Keratinocyte (primary cell): ENCODE results near the gene RPUSD4. TPM values are rescaled to one million over a fixed set of nuclear protein-coding genes. Genes with fewer than 3 reads are reported as not detected.

Experiments
- DNase-seq: peaks from one replicate; pipeline ENCODE4 v3.0.0-alpha.2; 2011; ENCODE audit warnings: low read depth, missing footprints, low spot score
- FAIRE-seq: peaks from 2 replicates; lab custom pipeline; 2011; peaks lifted over from hg19 to GRCh38; lab: Jason Lieb, UNC
- H2AFZ ChIP-seq: 2 replicates; pipeline ENCODE4 v1.6.0; 2012; ENCODE audit warnings: low read length, control low read depth, inconsistent platforms; ENCODE audit not compliant: control insufficient read depth
- H3K27ac ChIP-seq: 2 replicates; pipeline ENCODE4 v1.5.1; 2011; ENCODE audit warnings: low read length; ENCODE audit not compliant: control insufficient read depth, insufficient read depth
- H3K27me3 ChIP-seq: 3 replicates; pipeline ENCODE4 v1.6.0; 2011; ENCODE audit warnings: low read length; ENCODE audit not compliant: control insufficient read depth, insufficient read depth; ENCODE audit errors: extremely low read depth
- H3K36me3 ChIP-seq, 2 experiments: 2 replicates in 1 of 2; 3 replicates in 1 of 2; pipeline ENCODE4 v1.5.1; 2011; ENCODE audit warnings: low read length in 2 of 2, mild to moderate bottlenecking in 1 of 2; ENCODE audit not compliant: control insufficient read depth in 2 of 2, insufficient read depth in 2 of 2; ENCODE audit errors: extremely low read depth in 1 of 2
- H3K4me1 ChIP-seq: 3 replicates; pipeline ENCODE4 v1.5.1; 2011; ENCODE audit warnings: low read length; ENCODE audit not compliant: control insufficient read depth, insufficient read depth; ENCODE audit errors: extremely low read depth
- H3K4me2 ChIP-seq: 3 replicates; pipeline ENCODE4 v1.6.0; 2011; ENCODE audit warnings: low read depth, low read length; ENCODE audit not compliant: control insufficient read depth, insufficient read depth; ENCODE audit errors: extremely low read depth
- H3K4me3 ChIP-seq, 3 experiments: fragments of 200-600 bp in 1 of 3; sonication (generic) in 1 of 3; 2 replicates in 2 of 3; 3 replicates in 1 of 3; pipeline ENCODE4 v1.5.1; 2011 to 2016; ENCODE audit warnings: low read length in 3 of 3, mild to moderate bottlenecking in 3 of 3, control low read depth in 2 of 3, inconsistent platforms in 1 of 3, low read depth in 1 of 3, mixed read lengths in 1 of 3, mixed run types in 1 of 3, moderate library complexity in 1 of 3; ENCODE audit not compliant: control insufficient read depth in 2 of 3, insufficient read depth in 2 of 3; ENCODE audit errors: extremely low read depth in 1 of 3
- H3K79me2 ChIP-seq: 2 replicates; pipeline ENCODE4 v1.6.0; 2012; ENCODE audit warnings: low read length; ENCODE audit not compliant: control insufficient read depth, insufficient read depth
- H3K9ac ChIP-seq: 3 replicates; pipeline ENCODE4 v1.6.0; 2011; ENCODE audit warnings: low read length; ENCODE audit not compliant: control insufficient read depth, insufficient read depth; ENCODE audit errors: extremely low read depth
- H3K9me1 ChIP-seq: 3 replicates; pipeline ENCODE4 v1.6.0; 2011; ENCODE audit warnings: low read length; ENCODE audit not compliant: control insufficient read depth, insufficient read depth; ENCODE audit errors: extremely low read depth
- H3K9me3 ChIP-seq: 2 replicates; pipeline ENCODE4 v1.5.1; 2012; ENCODE audit warnings: low read depth, low read length; ENCODE audit not compliant: control insufficient read depth
- H4K20me1 ChIP-seq: 3 replicates; pipeline ENCODE4 v1.6.0; 2011; ENCODE audit warnings: low read length; ENCODE audit not compliant: control insufficient read depth, insufficient read depth; ENCODE audit errors: extremely low read depth
- EZH2 ChIP-seq: IDR thresholded peaks from one replicate; pipeline ENCODE4 v1.6.1; 2012; ENCODE audit warnings: inconsistent platforms, mild to moderate bottlenecking, low read length, moderate library complexity
- dilution Hi-C: fragments of 300-500 bp; cut with MboI; formaldehyde crosslinking; loops from one replicate; pipeline ENCODE4 v1.7.0; 2020; ENCODE audit warnings: low sequenced_read_pairs; ENCODE audit not compliant: extremely low pct_ligation_motif_present
- polyA plus RNA-seq, 5 experiments: library from polyadenylated mRNA; depleted of rRNA in 3 of 5; stranded (reverse) in 3 of 5; stranded (forward) in 1 of 5; unstranded in 1 of 5; fragments of >200 nt; gene quantifications; 1 replicate in 1 of 5; 2 replicates in 3 of 5; 3 replicates in 1 of 5; pipeline versions ENCODE4 v1.2.1 to v1.2.3, GENCODE V29; 2011 to 2012; ENCODE audit warnings: missing spikeins in 2 of 5, low read depth in 1 of 5, low replicate concordance in 1 of 5
- TF ChIP-seq, protein P1 (sequence below), 3 experiments: IDR thresholded peaks in 1 of 3; conservative IDR thresholded peaks in 1 of 3; optimal IDR thresholded peaks in 1 of 3; 2 replicates in 2 of 3; 3 replicates in 1 of 3; pipeline versions ENCODE3 to v1.5.1; 2011; ENCODE audit warnings: low read length in 3 of 3, mild to moderate bottlenecking in 3 of 3, moderate library complexity in 2 of 3, control low read depth in 1 of 3, inconsistent platforms in 1 of 3; ENCODE audit not compliant: insufficient read depth in 2 of 3; ENCODE audit errors: extremely low read depth in 1 of 3

Gene RPUSD4
- polyA plus RNA-seq, 1 donor (not counting 4 experiments of a cell fraction or from before 2014, with no cell fraction given) = 23.8 TPM

DNA sequence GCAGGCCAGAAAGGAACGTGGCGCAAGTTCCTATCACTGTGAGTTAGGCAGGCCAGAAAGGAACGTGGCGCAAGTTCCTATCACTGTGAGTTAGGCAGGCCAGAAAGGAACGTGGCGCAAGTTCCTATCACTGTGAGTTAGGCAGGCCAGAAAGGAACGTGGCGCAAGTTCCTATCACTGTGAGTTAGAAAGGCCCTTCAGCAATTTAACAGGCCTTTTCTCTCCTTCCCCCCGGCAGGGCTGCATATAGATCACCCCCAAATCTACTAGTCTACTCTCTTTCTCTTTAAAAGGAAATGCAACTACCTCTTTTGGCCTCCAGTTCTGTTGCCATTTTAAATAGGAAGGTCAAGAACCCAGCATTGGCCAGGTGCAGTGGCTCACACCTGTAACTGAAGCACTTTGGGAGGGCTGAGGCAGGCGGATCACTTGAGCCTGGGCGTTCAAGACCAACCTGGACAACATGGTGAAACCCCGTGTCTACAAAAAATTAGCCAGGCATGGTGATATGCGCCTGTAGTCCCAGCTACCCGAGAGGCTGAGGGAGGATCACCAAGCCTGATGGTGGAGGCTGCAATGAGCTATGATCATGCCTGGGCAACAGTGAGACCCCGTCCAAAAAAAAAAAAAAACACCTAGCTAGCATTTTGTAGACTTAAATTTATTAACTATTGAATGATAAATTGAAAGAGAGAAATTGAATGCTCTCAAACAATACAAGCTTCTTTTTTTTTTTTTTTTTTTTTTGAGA lies 15.1 kb upstream of the RPUSD4 start:
- no peak overlapping the region for H3K27ac ChIP-seq
- H3K9me1 ChIP-seq = no peaks in the 10 kb centered on the region
- dilution Hi-C loops = no loop called here
- no peaks in the 10 kb centered on the region for H3K4me1 ChIP-seq
- H3K9ac ChIP-seq = no peak overlapping the region
- DNase-seq (no peak), FAIRE-seq (no peak)
- no peak for TF ChIP-seq EZH2
- TF ChIP-seq, protein P1, sequence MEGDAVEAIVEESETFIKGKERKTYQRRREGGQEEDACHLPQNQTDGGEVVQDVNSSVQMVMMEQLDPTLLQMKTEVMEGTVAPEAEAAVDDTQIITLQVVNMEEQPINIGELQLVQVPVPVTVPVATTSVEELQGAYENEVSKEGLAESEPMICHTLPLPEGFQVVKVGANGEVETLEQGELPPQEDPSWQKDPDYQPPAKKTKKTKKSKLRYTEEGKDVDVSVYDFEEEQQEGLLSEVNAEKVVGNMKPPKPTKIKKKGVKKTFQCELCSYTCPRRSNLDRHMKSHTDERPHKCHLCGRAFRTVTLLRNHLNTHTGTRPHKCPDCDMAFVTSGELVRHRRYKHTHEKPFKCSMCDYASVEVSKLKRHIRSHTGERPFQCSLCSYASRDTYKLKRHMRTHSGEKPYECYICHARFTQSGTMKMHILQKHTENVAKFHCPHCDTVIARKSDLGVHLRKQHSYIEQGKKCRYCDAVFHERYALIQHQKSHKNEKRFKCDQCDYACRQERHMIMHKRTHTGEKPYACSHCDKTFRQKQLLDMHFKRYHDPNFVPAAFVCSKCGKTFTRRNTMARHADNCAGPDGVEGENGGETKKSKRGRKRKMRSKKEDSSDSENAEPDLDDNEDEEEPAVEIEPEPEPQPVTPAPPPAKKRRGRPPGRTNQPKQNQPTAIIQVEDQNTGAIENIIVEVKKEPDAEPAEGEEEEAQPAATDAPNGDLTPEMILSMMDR (optimal IDR thresholded peaks at IDR 0.05 in 1 of 3, IDR thresholded peaks at IDR 0.05 in 1 of 3, conservative IDR thresholded peaks at IDR 0.05 in 1 of 3; ENCODE audit: extremely low read depth in 1 of 3, insufficient read depth in 2 of 3, low read length in 3 of 3) = no peak
- H3K4me2 ChIP-seq = no peak overlapping the region
- H3K4me3 ChIP-seq = no peak overlapping the region
- H3K36me3 ChIP-seq = peaks cover 0 to 5% of the 10 kb centered on the region in 2 experiments
- no peaks in the 10 kb centered on the region for H3K27me3 ChIP-seq
- peaks cover 12% of the 10 kb centered on the region for H3K79me2 ChIP-seq
- no peaks in the 10 kb centered on the region for H4K20me1 ChIP-seq
- H3K9me3 ChIP-seq = no peaks in the 10 kb centered on the region
- no peak overlapping the region for H2AFZ ChIP-seq

DNA sequence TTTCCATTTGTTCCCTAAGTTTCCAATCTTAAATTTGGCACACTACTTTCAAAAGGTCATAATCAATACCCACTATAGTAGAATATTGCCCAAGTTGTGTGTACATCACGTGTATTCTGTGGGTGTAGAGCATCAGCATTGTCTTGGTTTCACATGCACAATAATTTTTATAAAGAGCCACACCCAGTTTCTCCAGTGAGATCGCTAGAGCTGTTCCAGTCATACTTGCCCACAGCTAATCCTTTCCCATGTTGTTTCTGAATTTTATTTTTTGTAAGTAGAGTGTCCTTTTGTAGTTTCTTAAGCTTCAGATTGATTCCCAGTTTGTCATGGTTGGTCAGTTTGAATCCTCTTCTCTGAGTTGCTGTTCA lies 13.8 kb upstream of the RPUSD4 start:
- FAIRE-seq (no peak), DNase-seq (no peak)
- Histone ChIP-seq H3K9ac (no peak overlapping the region), H3K9me1 (no peaks in the 10 kb centered on the region), H3K27me3 (no peaks in the 10 kb centered on the region), H3K4me1 (no peaks in the 10 kb centered on the region), H3K4me3 (no peak overlapping the region), H3K27ac (no peak overlapping the region), H4K20me1 (no peaks in the 10 kb centered on the region), H3K36me3 (peaks cover 0 to 2% of the 10 kb centered on the region in 2 experiments), H3K79me2 (peaks cover 17% of the 10 kb centered on the region), H3K4me2 (no peak overlapping the region), H2AFZ (no peak overlapping the region), H3K9me3 (no peaks in the 10 kb centered on the region)
- no peak for TF ChIP-seq EZH2
- TF ChIP-seq, protein P1 (optimal IDR thresholded peaks at IDR 0.05 in 1 of 3, IDR thresholded peaks at IDR 0.05 in 1 of 3, conservative IDR thresholded peaks at IDR 0.05 in 1 of 3; ENCODE audit: extremely low read depth in 1 of 3, insufficient read depth in 2 of 3, low read length in 3 of 3) = no peak
- dilution Hi-C loops = no loop called here
